Neutrophil (primary cell): Measurements from ENCODE around the gene NUDCD3.

ENCODE experiments used
- H3K27ac ChIP-seq: fragments of 200-600 bp; sonication (generic); 2 replicates; pipeline ENCODE4 v1.5.1; 2016; ENCODE audit warnings: mild to moderate bottlenecking, moderate library complexity
- H3K27me3 ChIP-seq: fragments of 200-600 bp; sonication (generic); 2 replicates; pipeline ENCODE4 v1.6.0; 2016; ENCODE audit warnings: mild to moderate bottlenecking
- H3K36me3 ChIP-seq: fragments of 200-600 bp; sonication (generic); 2 replicates; pipeline ENCODE4 v1.5.1; 2017
- H3K4me1 ChIP-seq, 2 experiments: fragments of 200-600 bp in 1 of 2; sonication (generic) in 1 of 2; 1 replicate in 1 of 2; 2 replicates in 1 of 2; pipeline versions ENCODE4 v1.5.1 to v1.6.1; 2013 to 2016; ENCODE audit warnings: low read depth in 1 of 2, low read length in 1 of 2, mild to moderate bottlenecking in 1 of 2, moderate library complexity in 1 of 2; ENCODE audit not compliant: control insufficient read depth in 1 of 2, insufficient read depth in 1 of 2
- H3K4me3 ChIP-seq, 2 experiments: fragments of 200-600 bp in 1 of 2; sonication (generic) in 1 of 2; 1 replicate in 1 of 2; 2 replicates in 1 of 2; pipeline ENCODE4 v1.5.1; 2013 to 2016; ENCODE audit warnings: low read depth in 1 of 2, low read length in 1 of 2, mild to moderate bottlenecking in 1 of 2, moderate library complexity in 1 of 2
- H3K9me3 ChIP-seq: fragments of 200-600 bp; sonication (generic); 2 replicates; pipeline ENCODE4 v1.5.1; 2016
- TF ChIP-seq, protein P1 (sequence below): fragments of 200-600 bp; sonication (generic); IDR thresholded peaks from 2 replicates; pipeline ENCODE4 v1.5.1; 2016; ENCODE audit warnings: antibody characterized with exemption

NUDCD3 gene

DNA sequence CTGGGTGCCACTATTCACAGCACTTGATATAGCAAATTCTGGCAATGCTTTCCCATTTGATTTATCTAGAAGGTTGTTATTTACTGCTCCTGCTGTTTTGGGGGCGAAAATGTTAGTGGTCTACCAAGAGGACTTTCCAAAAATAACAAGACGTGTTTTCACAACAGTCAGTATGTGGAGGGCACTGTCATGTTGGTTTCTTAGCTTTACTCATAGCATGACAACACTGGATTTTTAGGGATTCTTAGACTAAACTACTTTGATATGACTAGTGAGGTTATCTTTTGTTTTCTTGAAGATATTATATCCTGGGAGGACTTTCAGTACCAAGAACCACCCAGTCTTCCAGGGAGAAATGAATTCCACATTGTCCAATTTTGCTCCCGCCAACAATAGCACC lies 49.4 kb downstream of the NUDCD3 start:
- Histone ChIP-seq H3K9me3 (no peaks in the 10 kb centered on the region), H3K36me3 (peaks cover 10% of the 10 kb centered on the region), H3K4me3 (no peak overlapping the region), H3K4me1 (peaks cover 0 to 3% of the 10 kb centered on the region in 2 experiments), H3K27me3 (no peaks in the 10 kb centered on the region), H3K27ac (no peak overlapping the region)
- TF ChIP-seq, protein P1, sequence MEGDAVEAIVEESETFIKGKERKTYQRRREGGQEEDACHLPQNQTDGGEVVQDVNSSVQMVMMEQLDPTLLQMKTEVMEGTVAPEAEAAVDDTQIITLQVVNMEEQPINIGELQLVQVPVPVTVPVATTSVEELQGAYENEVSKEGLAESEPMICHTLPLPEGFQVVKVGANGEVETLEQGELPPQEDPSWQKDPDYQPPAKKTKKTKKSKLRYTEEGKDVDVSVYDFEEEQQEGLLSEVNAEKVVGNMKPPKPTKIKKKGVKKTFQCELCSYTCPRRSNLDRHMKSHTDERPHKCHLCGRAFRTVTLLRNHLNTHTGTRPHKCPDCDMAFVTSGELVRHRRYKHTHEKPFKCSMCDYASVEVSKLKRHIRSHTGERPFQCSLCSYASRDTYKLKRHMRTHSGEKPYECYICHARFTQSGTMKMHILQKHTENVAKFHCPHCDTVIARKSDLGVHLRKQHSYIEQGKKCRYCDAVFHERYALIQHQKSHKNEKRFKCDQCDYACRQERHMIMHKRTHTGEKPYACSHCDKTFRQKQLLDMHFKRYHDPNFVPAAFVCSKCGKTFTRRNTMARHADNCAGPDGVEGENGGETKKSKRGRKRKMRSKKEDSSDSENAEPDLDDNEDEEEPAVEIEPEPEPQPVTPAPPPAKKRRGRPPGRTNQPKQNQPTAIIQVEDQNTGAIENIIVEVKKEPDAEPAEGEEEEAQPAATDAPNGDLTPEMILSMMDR: no peak

- no peaks in the 10 kb centered on the region for H3K27me3 ChIP-seq
These were observed 49.8 kb downstream of the NUDCD3 start for GRCh38 chr7:44440577-44441078.

DNA sequence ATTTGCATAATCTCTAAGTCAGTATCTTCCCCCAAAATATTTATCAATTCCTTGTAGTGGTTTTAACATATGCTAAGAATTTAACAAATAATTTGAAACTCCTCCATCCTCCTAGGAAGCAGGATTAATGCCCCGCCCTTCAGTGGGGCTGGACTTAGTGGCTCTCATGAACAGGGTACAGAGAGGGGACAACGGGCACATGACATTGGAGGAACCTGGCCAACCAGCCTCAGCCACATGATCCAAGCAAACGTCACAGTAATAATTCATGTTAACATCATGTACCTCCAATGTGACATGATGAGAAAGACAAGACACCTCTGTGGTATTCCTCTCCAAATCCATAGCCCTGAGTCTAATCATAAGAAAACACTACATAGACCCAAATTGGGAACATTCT lies 50.5 kb downstream of the NUDCD3 start:
- H3K36me3 ChIP-seq: no peaks in the 10 kb centered on the region
- TF ChIP-seq, protein P1: no peak

More at GRCh38 chr7:44440577-44441078, 49.8 kb downstream of the NUDCD3 start:
- Histone ChIP-seq H3K4me3 (no peak overlapping the region), H3K9me3 (no peaks in the 10 kb centered on the region), H3K36me3 (peaks cover 5% of the 10 kb centered on the region), H3K27ac (no peak overlapping the region), H3K4me1 (peaks cover 0 to 3% of the 10 kb centered on the region in 2 experiments)
- TF ChIP-seq, protein P1: no peak

DNA sequence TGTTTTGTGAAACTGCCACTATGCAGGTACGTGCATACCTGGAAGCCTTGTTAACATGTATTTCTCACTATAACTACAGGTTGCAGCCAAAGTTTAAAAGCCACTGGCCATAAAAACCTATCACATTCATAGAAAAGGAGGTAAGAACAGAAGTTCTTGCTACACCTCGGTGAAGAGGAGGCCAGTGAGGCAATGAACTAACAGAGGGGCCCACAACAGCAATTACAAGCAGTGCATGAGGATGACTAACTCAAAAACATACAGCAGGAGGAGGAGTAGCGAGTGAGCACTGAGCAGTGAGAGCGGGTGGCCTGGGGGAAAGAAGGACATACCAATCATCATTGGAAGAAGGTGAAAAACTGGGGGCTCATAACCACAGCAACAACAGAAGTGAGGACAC lies 51.6 kb downstream of the NUDCD3 start:
- Histone ChIP-seq H3K4me3 (no peak overlapping the region), H3K4me1 (peaks cover 0 to 3% of the 10 kb centered on the region in 2 experiments)

More for the DNA sequence above, 50.5 kb downstream of the NUDCD3 start:
- Histone ChIP-seq H3K4me3 (no peak overlapping the region), H3K4me1 (peaks cover 0 to 3% of the 10 kb centered on the region in 2 experiments), H3K27me3 (no peaks in the 10 kb centered on the region), H3K27ac (no peak overlapping the region), H3K9me3 (no peaks in the 10 kb centered on the region)

DNA sequence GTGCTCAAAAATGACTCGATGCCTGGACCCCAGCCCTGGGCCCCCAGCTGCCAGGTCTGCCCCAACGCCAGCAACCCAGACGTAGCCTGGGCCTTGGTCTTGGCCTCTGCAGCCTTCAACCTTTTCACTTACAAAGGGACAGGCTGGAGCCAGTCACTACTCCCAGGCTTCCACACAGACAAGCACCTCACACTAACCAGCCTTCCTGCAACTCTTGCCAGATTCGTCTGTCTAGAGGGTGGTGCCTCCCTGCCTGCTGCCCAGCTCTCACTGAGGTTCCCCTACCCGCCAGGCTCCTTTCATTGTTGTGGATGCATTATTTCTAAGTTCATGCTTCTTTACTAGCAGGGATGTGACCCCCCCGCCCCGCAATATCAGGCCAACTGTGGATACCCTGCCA lies 56.3 kb downstream of the NUDCD3 start:
- no peak overlapping the region for H3K27ac ChIP-seq
- no peaks in the 10 kb centered on the region for H3K9me3 ChIP-seq
- no peaks in the 10 kb centered on the region for H3K36me3 ChIP-seq
- H3K4me1 ChIP-seq: peaks cover 4 to 6% of the 10 kb centered on the region in 2 experiments
- TF ChIP-seq, protein P1: no peak
- H3K4me3 ChIP-seq: no peak overlapping the region
- H3K27me3 ChIP-seq: no peaks in the 10 kb centered on the region

More for the DNA sequence above, 51.6 kb downstream of the NUDCD3 start:
- Histone ChIP-seq H3K9me3 (no peaks in the 10 kb centered on the region), H3K36me3 (no peaks in the 10 kb centered on the region), H3K27ac (no peak overlapping the region), H3K27me3 (no peaks in the 10 kb centered on the region)
- TF ChIP-seq, protein P1: no peak
